Brain microvascular endothelial cell (primary cell): ENCODE results near the gene SOX18.

Experiments used
- DNase-seq: peaks from one replicate; pipeline ENCODE4 v3.0.0-alpha.2; 2020
- H3K27ac ChIP-seq: fragments of 250-450 bp; sonication (Bioruptor Pico); 2 replicates; pipeline ENCODE4 v1.5.1; 2020; ENCODE audit warnings: mild to moderate bottlenecking, moderate library complexity
- H3K27me3 ChIP-seq: fragments of 250-450 bp; sonication (Bioruptor Pico); replicated peaks from 2 replicates; pipeline ENCODE4 v1.5.1; 2020; ENCODE audit warnings: mild to moderate bottlenecking
- H3K36me3 ChIP-seq: fragments of 250-450 bp; sonication (Bioruptor Pico); replicated peaks from 2 replicates; pipeline ENCODE4 v1.5.1; 2020; ENCODE audit warnings: mild to moderate bottlenecking
- H3K4me3 ChIP-seq: 2 replicates; pipeline ENCODE4 v1.5.1; 2011; ENCODE audit warnings: low read depth, mild to moderate bottlenecking, control low read depth, low read length, moderate library complexity
- CTCF ChIP-seq: IDR thresholded peaks from 2 replicates; pipeline ENCODE4 v1.5.1; 2011; ENCODE audit warnings: low read depth, mild to moderate bottlenecking, moderate library complexity, low read length, control low read depth, inconsistent platforms; ENCODE audit errors: missing control alignments
- in situ Hi-C: cut with HindIII; loops from 2 replicates; pipeline ENCODE4 v1.10.0; 2017; ENCODE audit warnings: low sequenced_read_pairs, low pct_ligation_motif_present

SOX18 gene

DNA sequence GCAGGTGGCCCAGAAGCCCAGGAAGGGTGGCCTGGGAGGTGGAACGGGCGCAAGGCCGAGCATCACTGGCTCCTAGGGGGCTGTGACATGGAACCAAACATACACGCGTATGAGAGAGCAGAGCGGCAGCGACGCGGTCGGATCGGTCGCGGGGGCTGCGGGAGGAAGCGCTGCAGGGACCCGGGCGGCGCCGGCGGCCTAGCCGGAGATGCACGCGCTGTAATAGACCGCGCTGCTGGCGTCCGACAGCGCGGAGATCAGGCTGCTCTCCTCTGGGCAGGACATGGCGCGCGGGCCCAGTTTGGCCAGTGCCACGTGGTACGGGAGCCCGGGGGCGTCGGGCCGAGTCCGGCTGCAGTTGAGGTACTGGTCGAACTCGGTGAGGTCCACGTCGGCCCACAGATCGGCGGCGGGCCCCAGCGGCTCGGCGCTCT lies 1.5 kb downstream of the SOX18 start:
- no peak for TF ChIP-seq CTCF
- DNase-seq = no peak
- in situ Hi-C loops = no loop called here
- Histone ChIP-seq H3K27ac (no peak overlapping the region), H3K36me3 (no peaks in the 10 kb centered on the region), H3K4me3 (no peak overlapping the region), H3K27me3 (peaks cover 20% of the 10 kb centered on the region)

DNA sequence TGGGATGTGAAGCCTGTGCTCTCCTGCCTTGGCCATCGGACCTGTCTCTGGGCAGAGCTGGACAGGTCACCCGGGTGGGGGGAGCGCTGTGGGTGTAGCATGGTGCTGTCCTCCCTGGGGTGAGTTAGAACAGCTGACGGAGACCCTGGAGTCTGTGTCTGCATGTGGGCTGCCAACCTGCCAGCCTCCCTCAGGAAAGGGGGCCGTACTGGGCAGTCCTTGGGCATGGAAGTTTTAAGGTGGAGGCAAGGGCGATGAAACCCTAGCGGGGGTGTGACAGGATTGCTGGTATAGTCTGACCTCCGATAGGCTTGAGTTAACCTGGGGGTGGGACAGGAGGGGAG lies 2.4 kb downstream of the SOX18 start:
- DNase-seq = no peak
- in situ Hi-C loops = no loop called here
- Histone ChIP-seq H3K27me3 (peaks cover 25% of the 10 kb centered on the region), H3K36me3 (no peaks in the 10 kb centered on the region), H3K27ac (no peak overlapping the region), H3K4me3 (no peak overlapping the region)
- no peak for TF ChIP-seq CTCF

DNA sequence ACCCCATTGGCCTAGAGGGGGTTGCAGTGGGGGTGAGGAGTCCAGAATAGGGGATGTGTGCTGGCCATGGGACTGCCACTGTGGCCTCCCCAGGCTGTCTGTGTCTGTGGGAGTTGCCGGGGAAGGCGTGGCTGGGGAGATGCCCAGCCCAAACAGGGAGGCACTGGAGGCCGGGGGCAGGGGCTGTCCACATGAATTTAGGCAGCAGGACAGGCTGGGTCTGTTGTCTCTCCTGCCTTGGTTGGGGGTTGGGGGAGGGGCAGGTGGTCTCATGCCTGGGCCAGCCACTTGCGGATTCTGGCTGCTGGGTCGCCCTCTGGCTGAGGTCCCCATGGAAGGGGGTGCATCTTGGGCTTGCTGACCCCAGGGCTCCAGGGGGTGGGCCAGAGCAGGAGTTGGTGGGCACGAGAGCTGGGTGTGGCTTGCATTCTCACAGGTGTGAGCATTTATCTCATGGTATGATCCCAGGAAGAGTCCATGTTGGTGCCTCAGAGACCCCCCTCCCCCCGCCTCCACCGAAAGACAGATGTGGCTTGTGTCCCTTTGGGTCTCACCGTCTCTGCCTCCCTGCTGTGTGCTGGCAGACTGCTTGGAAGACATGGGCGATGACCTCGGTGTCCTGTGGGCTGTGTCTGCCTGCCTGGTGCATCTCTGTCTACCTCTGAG lies 4.0 kb downstream of the SOX18 start:
- no peak for TF ChIP-seq CTCF
- no peak overlapping the region for H3K4me3 ChIP-seq
- in situ Hi-C loops = no loop called here
- H3K27me3 ChIP-seq = peaks cover 39% of the 10 kb centered on the region
- H3K27ac ChIP-seq = no peak overlapping the region
- no peak for DNase-seq
- H3K36me3 ChIP-seq = no peaks in the 10 kb centered on the region

GRCh38 chr20:64044484-64045247 lies 4.8 kb downstream of the SOX18 start:
- DNase-seq = no peak
- peaks cover 39% of the 10 kb centered on the region for H3K27me3 ChIP-seq
- TF ChIP-seq CTCF = no peak
- in situ Hi-C loops = no loop called here
- no peaks in the 10 kb centered on the region for H3K36me3 ChIP-seq
- H3K27ac ChIP-seq = no peak overlapping the region
- H3K4me3 ChIP-seq = no peak overlapping the region

- in situ Hi-C loops = no loop called here
- no peaks in the 10 kb centered on the region for H3K36me3 ChIP-seq
- peaks cover 39% of the 10 kb centered on the region for H3K27me3 ChIP-seq
These were observed 5.7 kb downstream of the SOX18 start for GRCh38 chr20:64043768-64044167.

More at GRCh38 chr20:64043768-64044167, 5.7 kb downstream of the SOX18 start:
- TF ChIP-seq CTCF = no peak
- Histone ChIP-seq H3K4me3 (no peak overlapping the region), H3K27ac (no peak overlapping the region)
- no peak for DNase-seq
